OCI-LY1 (cell line): ENCODE measurements around the gene REEP5.

Experiments
- CTCF ChIP-seq: fragments of 200-600 bp; sonication (generic), shearing (Covaris generic); IDR thresholded peaks from 2 replicates; pipeline ENCODE4 v1.5.1; 2017; ENCODE audit warnings: mild to moderate bottlenecking, antibody characterized with exemption, low read length, moderate library complexity, mixed read lengths
- EZH2 ChIP-seq: fragments of 200-600 bp; sonication (generic), shearing (Covaris generic); IDR thresholded peaks from 2 replicates; pipeline ENCODE4 v1.8.0; 2017; ENCODE audit warnings: borderline replicate concordance, mixed run types, mild to moderate bottlenecking, antibody characterized with exemption, low read length, moderate library complexity, mixed read lengths

- TF ChIP-seq CTCF (no peak), EZH2 (no peak)
Observed at GRCh38 chr5:112948458-112948857, 26.4 kb upstream of the REEP5 start.
